CD4-positive, alpha-beta T cell treated with Interleukin-17A for 1 hour (primary cell): ENCODE measurements around the gene CLDN1.
"Not testable (repeated sequence)": the region's sequence is repeated elsewhere in the genome, so short reads cannot be mapped to it uniquely, and the experiment has no call there.

ENCODE experiments used
- DNase-seq: peaks from one replicate; pipeline ENCODE4 v3.0.0-alpha.2; 2020

The CLDN1 gene

DNA sequence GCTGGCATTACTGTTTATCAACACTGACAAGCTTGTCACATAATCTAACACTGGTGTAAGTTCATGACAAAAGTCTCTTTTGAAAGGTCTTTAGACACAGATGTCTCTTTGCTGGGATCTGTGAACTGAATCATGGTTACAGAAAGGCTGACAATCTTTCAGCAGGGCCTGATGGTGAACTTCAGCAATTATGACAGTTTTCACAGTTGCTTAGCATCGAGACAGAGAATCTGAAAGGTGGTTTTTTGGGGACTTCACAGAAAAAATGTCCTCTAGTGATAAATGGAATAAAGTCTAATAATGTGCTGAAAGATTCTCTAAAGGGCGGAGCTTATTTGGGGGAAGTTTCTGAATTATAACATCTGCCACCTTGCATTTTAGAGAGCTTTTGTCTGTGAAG is 32.3 kb downstream of the CLDN1 start:
- no peak for DNase-seq

DNA sequence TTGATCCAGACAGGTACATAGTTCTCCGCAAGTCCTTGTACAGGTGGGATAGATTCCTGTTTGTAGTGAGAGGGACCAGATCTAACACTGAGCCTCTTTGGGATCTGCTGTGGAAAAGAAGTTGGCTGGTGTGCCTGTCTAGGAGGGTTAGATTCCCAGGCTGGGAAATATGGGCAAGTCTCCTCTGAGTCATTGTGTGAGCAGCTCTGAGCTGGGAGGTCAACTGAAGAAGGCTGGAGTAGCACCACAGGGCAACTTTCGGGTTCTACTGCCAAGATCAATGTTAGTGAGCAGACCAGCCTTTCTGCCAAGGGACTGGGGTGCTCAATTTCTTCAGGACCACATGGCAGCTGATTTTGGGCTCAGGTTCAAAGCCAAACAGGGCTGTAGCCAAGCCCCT is 33.4 kb downstream of the CLDN1 start:
- no peak for DNase-seq

DNA sequence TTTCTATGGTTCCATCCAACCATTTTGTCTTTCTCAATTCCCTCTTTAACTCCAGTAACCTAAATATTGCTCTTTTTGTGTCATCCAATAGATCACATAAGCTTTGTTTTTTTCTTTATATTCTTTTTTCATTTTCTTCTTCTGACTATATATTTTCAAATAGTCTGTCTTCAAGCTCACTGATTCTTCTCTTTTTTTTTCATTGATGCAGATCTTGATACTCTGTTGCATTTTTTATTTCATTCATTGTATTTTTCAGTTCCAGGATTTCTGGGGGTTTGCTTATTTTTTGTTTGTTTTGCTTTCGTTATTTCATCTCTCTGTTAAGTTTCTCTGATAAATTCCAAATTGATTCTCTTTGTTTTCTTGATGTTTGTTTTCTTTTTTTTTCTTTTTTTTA is 36.2 kb downstream of the CLDN1 start:
- no peak for DNase-seq

DNA sequence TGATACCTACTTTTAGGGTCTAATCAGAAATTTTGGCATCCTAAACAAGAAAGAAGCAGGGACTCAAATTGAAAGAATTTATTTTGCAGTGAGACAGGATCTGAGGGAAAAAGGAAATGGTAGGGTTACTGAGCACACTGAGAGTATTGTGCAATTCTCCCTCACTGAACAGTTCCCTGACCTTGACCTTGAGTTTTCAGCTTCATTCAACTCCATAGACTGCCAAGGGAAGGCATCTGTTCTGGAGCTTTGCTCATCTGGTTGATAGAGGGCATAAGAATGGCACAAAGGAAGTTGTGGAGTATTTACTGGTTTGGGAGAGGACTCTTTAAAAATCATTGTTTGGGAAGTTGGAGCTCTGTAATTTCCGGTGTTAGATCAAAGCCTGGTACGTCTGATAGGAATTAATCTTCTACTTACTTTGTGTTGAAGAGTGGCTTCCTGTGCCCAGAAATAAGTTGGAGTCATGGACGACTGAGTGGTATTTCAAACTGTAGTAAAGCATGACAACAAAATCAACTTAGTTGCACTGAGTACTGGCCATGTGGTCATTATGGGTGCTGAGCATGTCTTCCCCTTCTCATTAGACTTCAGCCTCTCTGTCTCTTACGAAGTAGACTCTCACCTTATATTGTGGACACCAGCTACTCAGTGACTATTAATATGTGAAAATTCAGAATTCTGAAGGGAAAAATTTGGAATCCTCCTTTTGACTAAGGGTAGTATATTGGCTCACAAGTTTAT is 40.8 kb downstream of the CLDN1 start:
- no peak for DNase-seq

DNA sequence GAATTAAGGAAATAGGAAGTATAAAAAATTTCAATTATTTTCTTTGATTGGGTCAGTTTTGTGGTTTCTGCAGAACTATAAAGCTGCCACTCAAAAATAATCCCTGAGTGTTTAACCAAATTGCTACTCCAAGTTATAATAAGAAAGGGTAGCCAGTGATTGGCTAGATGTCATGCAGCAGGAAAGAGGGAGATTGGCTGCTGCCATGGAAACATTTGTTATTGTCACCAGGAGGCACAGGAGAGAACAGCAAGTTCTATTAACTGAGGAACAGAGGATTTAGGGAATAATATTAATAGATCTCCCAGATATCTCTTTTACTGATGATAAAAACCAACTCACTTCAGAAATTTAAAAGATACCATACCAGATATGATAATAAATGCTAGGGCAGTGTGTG is 42.6 kb downstream of the CLDN1 start:
- DNase-seq = no peak

DNA sequence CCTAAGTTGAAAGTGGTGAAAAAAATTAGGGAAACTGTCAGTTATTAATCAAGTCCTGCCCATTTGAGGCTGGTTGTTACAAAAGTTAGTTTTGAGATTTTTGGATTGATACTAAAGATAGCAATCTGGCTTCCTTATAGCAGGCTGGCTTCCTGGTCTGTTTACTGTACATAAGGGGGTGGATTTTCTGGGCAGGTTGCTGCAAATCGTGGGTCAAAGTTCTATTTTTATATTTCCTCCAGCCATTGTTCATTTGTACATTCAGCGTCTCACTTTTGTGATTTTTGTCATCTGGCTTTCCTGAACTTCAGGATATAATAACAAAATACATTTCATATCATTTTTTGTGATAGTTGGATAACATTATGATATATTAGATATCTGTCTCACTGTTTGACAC is 49.5 kb downstream of the CLDN1 start:
- DNase-seq = no peak

DNA sequence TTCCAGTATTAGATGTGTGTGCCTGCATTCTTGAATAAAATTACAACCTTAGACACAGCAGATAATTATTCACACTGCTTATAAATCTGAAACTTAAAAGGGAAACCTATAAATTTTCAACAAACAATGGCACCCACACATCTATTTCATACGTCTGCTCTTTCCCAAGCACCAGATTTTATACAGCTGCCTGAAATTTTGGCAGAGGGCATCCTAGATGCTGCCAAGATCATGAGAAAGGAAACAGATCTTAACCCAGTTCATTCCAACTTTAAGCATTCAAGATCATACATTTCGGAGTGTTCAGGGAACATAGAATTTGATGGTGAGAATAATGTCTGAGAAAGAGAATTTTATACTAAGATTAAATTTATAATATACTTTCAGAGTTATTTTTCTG is 53.1 kb downstream of the CLDN1 start:
- DNase-seq = no peak

DNA sequence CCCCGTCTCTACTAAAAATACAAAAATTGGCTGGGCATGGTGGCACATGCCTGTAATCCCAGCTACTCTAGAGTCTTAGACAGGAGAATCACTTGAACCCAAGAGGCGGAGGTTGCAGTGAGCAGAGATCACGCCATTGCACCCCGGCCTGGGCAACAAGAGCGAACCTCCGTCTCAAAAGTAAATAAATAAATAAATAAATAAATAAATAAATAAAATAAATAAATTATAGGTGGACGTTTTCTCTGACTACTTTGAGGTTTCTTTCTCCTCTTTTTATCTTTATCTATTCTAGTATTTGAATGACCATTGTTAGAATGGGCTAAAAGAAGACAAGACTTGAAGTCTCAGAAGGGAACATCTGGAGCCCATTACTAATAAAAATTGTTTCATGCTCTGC is 54.8 kb downstream of the CLDN1 start:
- DNase-seq = not testable (repeated sequence)

DNA sequence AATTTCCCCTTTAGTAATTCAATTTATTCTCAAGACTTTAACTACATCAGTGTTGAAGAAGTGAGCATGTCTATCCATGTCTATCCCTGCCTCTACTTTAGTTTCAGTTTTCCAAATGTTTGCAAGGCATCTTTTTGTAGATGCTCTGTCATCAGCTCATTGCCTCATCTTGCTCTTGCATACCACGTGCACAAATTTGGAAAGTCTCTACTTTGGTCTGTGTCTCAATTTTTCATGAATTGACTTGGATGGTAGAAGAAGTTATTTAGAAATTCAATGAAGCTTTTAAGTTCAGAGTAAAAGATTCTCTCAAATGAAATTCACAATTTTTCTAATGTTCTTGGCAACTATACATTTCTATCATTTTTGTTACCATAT is 55.3 kb downstream of the CLDN1 start:
- no peak for DNase-seq

DNA sequence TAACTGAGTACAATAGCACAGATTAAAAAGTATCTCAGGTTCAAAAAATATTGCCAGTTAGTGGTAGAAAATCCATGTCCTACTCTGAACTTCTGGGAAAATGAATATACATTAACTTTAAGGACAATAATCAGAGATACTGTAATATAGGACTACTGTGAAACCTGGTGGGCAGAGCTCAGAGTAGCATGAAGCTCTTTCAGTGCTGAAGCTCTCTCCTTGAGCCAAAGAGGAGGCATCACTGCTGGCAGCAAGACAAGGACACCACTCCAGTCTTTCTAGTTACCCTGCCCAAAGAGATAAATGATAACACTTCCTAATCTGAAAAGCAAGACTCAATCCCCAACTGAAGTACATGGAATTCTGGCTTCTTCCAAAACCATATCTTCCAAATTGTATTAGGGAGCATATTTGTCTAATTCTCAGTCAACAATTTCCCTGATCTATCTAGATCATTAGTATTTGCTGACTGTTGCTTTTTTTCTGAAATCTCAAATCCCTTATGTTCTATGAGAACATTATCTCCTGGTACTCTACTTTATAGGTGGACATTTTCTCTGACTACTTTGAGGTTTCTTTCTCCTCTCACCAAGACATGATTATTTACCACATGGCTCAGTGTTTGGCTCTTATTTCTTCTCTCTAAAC is 55.9 kb downstream of the CLDN1 start:
- DNase-seq = no peak

DNA sequence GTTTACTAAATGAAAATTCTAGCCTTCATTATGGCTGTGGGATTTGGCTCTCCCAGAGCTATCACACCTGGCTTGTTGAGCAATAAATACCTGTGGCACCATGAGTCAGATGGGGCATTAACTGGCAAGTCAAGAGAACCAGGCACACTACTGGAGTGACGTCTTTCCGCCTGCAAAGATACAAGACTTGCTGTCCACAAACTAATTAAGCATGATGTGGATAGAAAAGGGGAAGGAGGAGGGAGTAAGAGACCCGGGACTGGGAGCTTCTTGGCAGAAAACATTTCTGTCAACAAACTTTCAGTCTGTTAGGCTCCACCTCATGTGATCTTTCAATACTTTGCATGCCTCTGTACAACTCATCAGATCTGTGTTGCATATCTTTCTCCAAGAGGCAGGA is 56.5 kb downstream of the CLDN1 start:
- DNase-seq = no peak

DNA sequence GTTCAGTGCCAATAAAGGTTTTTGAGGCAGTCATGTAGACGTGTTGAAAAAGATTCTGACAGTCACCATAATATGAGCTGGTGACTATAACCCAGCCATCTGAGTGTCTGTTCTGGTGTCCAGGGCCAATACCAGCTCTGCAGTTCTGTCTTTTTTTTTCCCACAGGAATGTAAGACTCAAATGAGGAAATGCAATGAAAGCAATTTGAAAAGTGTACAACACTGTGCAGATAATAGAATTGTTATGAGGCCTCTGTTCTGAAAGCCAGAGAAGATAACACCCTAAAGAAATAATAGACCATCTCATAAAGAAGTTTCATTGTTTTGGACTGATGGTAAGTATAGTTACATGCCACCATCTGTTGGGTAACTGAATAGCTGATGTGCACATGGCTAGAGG is 57.1 kb downstream of the CLDN1 start:
- no peak for DNase-seq

DNA sequence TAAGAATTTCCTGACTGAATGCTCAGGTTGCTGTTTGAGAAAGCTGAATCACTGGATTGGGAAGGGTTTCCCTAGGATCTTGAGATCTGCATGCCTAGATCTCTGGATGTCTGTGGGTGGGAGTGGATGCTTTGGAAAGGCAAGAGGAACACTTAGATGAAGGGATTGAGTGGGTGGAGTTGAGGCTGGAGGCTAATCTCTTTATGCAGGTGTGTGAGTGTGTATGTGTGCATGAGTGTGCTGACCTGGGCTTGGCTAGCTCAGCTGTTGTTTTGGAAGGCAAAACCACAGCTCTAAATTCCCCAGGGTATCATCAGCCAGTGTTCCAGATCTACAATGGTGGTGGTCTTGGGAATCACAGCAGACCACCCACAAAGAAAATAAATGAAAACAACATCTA is 60.5 kb downstream of the CLDN1 start:
- no peak for DNase-seq

DNA sequence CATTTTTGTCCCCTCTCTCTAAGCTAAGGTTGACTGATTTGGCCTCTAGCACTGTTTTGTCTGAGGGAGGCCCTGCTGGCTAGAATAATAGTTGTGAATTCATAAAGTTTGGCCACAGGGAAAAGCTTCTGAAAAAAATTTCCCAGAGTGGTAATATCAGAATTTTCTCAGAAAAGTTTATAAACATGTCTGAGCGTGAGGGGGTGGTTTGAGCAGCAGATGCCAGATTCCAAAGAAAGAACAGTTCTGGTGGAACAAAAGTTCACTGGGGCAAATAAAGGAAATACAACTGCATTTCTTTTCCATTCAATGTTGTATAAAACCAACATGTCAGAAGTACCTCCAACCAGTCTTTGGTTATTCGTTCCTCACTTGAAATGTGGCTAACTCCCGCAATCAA is 61.2 kb downstream of the CLDN1 start:
- no peak for DNase-seq

DNA sequence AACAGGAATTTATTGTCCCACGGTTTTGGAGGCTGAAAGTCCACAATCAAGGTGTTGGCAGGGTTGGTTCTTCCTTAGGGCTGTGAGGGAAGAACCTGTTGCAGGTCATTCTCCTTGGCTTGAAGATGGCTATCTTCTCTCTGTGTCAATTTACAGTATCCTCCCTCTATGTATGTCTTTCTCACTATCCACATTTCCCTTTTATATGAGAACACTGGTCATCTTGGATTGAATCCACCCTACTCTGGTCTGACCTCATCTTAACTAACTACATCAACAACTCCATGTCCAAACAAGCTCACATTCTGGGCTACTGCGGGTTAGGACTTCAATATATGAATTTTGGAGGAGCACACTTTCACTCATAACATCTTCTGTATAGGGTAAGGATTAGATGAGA is 61.9 kb downstream of the CLDN1 start:
- DNase-seq = no peak

DNA sequence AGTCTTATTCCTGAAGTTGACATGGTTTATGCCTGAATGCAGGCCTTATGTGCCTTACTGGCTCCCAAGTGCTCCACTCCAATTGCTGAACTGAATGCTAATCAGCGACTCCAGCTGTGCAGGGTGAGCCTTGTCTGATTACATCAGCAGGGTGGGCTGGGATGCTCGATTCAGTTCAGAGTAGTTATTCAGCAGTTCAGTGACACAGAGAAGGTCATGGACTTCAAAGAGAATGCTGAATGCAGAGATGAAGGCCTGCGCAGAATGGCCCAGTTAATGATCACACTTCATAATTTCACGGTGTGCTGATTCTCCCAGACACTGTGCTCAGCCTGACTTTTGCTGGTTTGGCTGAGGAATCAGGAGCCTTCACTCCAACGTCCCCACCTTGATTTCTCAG is 63.6 kb downstream of the CLDN1 start:
- DNase-seq = no peak
